LNCAP (cell line): ENCODE measurements around the gene NEU4.

Experiments
- CTCF ChIP-seq: fragments of 450-650 bp; IDR thresholded peaks from 2 replicates; pipeline ENCODE4 v1.5.1; 2017; ENCODE audit warnings: mild to moderate bottlenecking

NEU4 gene

GRCh38 chr2:241844066-241844728 lies 35.2 kb downstream of the NEU4 start:
- TF ChIP-seq CTCF, result no peak

DNA sequence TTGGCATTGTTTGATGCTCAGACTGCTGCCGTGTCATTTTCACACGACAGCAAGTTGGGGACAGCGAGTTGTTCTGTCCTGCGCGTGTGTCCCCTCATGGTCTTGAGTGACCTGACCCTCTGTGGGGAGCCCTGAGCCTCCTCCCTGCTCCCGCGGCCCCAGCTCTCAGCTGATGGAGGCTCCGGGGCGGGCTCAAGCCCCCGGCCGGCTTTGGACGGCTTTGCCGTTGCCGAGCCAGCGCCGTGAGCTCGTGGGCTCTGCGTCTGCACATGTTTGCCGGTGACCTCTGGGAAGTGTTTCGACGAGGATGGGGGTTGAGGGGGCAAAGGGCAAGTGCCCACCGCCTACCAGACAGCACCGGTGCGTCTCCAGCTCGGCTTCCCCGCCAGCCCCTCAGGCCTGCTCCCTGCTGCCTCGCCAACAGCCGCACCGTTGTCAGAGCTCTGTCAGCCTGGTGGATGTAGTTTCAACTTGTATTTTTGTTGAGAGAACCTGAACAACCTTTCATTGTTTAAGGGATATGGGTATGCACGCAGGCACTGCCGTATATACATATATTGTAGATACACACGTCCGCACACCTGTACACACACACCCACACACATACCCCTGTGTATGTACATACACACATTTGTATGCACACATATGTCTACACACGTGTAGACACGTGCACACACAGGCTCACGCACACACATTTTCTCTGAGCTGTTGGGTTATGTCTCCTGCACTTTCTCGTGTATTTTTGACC lies 36.0 kb downstream of the NEU4 start:
- TF ChIP-seq CTCF, result no peak

DNA sequence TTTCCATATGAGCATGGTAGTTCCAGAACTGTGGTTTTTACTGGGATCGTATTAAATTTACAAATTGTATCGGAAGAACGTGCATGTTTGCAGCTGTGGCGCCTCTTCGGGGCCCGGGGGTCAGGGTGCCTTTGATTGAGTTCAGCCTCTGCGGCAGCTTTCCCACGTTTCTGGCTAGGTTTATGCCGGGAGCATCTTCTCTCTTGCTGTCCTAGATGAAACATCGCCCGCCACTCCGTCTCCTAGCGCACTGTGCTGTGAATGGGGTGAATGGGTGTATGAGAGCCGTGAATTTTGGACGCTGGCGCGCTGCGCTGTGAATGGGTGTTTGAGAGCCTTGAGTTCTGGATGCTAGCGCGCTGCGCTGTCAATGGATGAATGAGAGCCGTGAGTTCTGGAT lies 37.4 kb downstream of the NEU4 start:
- TF ChIP-seq CTCF, result no peak

DNA sequence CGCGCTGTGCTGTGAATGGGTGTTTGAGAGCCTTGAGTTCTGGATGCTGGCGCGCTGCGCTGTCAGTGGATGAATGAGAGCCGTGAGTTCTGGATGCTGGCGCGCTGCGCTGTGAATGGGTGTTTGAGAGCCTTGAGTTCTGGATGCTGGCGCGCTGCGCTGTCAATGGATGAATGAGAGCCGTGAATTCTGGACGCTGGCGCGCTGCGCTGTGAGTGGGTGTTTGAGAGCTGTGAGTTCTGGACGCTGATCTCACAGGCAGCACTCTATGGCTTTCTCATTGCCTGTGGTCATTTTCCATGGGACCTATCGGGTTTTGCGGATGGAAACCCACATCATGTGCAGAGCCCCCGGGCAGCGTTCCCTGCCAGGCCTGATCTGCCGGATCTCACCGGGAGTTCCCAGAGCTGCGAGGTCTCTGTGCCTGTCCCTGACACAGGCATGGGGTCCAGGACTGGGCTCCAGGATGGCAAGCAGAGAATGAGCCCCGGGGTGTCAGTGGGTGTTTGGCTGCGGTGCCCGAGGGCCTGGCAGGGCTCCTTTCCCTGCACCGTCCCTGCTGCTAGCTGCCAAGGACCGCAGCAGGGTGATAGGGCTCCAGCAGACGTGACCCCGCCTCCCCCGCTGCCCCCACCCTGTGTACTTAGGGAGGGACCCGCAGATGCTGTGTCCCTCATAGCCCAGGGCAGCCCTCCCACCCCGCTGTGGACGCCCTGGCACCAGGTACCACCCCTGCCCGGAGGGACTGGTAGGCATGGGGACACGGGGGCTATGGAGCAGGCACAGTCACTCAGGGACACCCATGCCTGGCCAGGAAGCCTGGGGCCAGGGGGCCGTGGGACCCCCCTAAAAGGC lies 40.0 kb downstream of the NEU4 start:
- TF ChIP-seq CTCF, result no peak

GRCh38 chr2:241849616-241850543 lies 40.9 kb downstream of the NEU4 start:
- TF ChIP-seq CTCF, result no peak

- no peak for TF ChIP-seq CTCF
Measured at GRCh38 chr2:241850544-241851324, 41.7 kb downstream of the NEU4 start.
